ENCODE results near the gene CEACAM19. TPM values are rescaled to one million over a fixed set of nuclear protein-coding genes. Genes with fewer than 3 reads are reported as not detected.

CEACAM19 gene
- total RNA-seq, 6 experiments from 2014 or later, result 1.8 to 2.5 (median 2.1) TPM

DNA sequence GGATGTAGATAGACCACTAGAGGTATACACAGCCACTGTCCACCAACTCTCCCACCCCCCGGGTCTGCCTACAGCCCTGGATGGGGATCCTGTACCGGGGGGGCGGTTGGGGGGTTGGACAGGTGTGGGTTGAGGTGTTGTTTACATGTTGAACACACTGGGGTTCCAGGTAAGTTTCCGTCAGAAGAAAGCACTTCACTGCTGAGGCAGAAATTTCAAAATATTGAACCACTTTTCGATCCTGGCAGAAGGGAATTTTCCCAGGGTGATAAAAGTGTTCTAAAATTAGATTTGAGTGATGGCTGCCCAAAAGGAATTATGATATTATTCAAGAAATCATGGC, 21.1 kb downstream of the CEACAM19 start:
- Mint-ChIP-seq H3K36me3 (ENCODE audit: low read depth) (no peaks in the 10 kb centered on the region), H3K4me1 (ENCODE audit: low read depth) (peaks cover 23% of the 10 kb centered on the region), H3K27me3 (ENCODE audit: insufficient read depth) (no peaks in the 10 kb centered on the region; the same call in 1 of the 2 replicates), H3K9me3 (no peaks in the 10 kb centered on the region), H3K4me3 (no peak overlapping the region), H3K27ac (peak overlapping the region; percentile 89; the same call in 1 of the 2 replicates)
- no peak for DNase-seq
- TF ChIP-seq, protein P1, sequence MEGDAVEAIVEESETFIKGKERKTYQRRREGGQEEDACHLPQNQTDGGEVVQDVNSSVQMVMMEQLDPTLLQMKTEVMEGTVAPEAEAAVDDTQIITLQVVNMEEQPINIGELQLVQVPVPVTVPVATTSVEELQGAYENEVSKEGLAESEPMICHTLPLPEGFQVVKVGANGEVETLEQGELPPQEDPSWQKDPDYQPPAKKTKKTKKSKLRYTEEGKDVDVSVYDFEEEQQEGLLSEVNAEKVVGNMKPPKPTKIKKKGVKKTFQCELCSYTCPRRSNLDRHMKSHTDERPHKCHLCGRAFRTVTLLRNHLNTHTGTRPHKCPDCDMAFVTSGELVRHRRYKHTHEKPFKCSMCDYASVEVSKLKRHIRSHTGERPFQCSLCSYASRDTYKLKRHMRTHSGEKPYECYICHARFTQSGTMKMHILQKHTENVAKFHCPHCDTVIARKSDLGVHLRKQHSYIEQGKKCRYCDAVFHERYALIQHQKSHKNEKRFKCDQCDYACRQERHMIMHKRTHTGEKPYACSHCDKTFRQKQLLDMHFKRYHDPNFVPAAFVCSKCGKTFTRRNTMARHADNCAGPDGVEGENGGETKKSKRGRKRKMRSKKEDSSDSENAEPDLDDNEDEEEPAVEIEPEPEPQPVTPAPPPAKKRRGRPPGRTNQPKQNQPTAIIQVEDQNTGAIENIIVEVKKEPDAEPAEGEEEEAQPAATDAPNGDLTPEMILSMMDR (IDR thresholded peaks at IDR 0.05), result no peak

DNA sequence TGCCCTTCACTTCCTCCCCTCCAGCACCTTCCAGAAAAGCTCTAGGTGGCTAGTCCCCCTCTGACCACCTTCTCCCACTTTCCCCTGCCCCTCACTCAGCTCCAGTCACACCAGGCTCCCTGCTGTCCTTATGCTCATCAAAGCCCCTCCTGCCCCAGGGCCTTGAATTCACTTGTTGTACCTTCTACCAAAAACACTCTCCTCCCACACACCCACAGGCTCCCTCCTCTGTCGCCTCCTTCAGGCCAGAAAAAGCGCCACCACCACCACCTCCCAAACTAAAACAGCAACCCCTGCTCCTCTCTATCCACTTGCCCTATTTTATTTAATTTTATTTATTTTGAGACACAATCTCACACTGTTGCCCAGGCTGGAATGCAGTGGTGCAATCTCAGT, 22.9 kb downstream of the CEACAM19 start:
- Mint-ChIP-seq H3K36me3 (ENCODE audit: low read depth) (no peaks in the 10 kb centered on the region), H3K4me3 (no peak overlapping the region), H3K9me3 (no peaks in the 10 kb centered on the region), H3K4me1 (ENCODE audit: low read depth) (peaks cover 19% of the 10 kb centered on the region), H3K27ac (no peak overlapping the region), H3K27me3 (ENCODE audit: insufficient read depth) (no peaks in the 10 kb centered on the region; the same call in 1 of the 2 replicates)
- DNase-seq, result no peak
- TF ChIP-seq, protein P1 (IDR thresholded peaks at IDR 0.05), result peak; percentile 65

DNA sequence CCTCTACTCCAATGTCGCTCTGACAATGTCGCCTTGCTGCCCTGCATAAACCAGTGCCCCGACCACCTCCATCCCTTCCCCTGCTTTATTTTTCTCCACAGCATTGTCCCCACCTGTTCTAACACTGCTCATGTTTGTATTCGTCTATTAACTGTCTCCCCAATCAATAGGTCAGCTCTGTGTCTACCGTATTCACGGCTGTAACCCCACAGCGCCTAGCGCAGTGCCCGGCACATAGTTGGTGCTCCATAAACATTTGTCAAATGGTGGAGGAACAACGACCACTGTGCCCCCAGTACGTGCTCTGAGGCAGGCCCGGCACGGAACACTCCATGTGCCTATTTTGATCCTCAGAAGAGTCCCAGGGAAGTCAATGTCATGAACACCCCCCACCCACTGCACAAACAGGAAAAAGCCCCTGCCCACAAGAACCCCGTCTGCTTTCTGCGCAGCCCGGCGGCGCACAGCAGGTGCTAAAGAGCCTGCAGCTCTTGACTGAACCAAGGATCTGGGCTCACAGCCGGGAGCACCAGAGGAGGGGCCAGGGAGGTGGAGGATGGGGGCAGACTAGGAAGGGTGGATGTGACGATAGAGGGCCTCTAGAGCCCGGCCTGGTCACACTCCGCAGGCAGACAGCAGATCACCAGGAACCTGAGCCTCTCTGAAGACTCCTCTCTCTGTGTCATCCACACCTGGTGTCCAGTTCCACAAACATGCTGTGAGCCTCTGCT, 25.8 kb downstream of the CEACAM19 start:
- Mint-ChIP-seq H3K4me3 (no peak overlapping the region), H3K36me3 (ENCODE audit: low read depth) (no peaks in the 10 kb centered on the region), H3K27ac (no peak overlapping the region), H3K9me3 (no peaks in the 10 kb centered on the region), H3K27me3 (ENCODE audit: insufficient read depth) (no peaks in the 10 kb centered on the region; the same call in 1 of the 2 replicates), H3K4me1 (ENCODE audit: low read depth) (peaks cover 9% of the 10 kb centered on the region)
- no peak for DNase-seq
- TF ChIP-seq, protein P1 (IDR thresholded peaks at IDR 0.05), result no peak

DNA sequence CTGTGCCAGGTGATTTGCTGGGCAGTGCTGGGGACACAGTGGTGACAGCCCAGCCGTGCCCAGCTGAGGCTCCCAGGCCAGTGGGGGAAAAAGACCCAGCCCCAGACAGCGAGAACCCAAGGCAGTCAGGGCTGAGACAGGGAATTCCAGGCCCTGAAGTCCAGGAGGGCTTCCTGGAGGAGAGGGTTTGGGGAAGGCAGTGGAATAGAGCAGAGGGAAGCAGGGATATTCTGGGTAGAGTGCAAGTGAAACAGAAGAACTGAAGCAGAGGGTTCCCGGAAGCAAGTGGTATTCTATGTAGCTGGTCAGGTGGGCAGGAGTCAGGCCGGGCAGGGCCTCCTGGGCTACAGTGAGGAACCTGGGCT, 26.4 kb downstream of the CEACAM19 start:
- Mint-ChIP-seq H3K27ac (no peak overlapping the region), H3K4me1 (ENCODE audit: low read depth) (peaks cover 4% of the 10 kb centered on the region), H3K27me3 (ENCODE audit: insufficient read depth) (no peaks in the 10 kb centered on the region; the same call in 1 of the 2 replicates), H3K36me3 (ENCODE audit: low read depth) (no peaks in the 10 kb centered on the region), H3K4me3 (no peak overlapping the region), H3K9me3 (no peaks in the 10 kb centered on the region)
- DNase-seq, result no peak
- TF ChIP-seq, protein P1 (IDR thresholded peaks at IDR 0.05), result no peak

DNA sequence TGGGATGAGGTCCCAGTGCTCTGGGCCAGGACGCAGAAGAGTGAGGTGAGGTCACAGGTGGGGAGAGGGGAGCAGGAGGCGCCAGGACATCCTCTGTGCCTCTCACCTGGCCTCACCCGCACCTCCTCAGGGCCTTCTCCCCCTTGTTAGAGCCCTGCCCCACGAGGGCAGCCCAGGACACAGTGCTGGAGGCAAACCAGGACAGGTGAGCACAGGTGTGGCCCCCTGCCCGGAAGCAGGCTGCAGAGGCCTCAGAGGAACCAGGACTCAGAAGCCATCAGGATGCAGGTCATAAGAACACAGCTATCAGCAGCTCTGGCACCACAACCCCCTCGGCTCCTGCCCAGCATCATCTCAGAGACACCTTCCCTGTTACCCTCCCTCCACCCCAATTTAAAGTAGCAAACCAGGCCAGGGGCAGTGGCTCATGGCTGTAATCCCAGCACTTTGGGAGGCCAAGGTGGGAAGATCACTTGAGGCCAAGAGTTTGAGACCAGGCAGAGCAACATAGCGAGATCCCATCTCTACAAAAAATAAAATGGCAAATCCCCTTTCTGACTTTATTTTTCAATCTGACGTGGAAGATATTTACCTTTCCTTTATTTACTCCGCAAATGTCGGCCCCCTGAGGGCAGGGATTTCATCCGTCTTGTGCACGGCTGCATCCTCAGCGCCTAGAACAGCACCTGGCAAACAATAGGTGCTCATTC, 27.4 kb downstream of the CEACAM19 start, which contains the start of gene CEACAM16:
TSS of gene CEACAM16 (plus strand) at position 660 of the 710 bp plus-strand sequence. CDS start 2,306 bp downstream, outside the sequence.
- Mint-ChIP-seq H3K9me3 (no peaks in the 10 kb centered on the region), H3K4me3 (no peak within 1 kb of the TSS), H3K27me3 (ENCODE audit: insufficient read depth) (no peaks in the 10 kb centered on the region; the same call in 1 of the 2 replicates), H3K27ac (no peak within 1 kb of the TSS), H3K36me3 (ENCODE audit: low read depth) (no peaks in the 10 kb centered on the region), H3K4me1 (ENCODE audit: low read depth) (no peaks in the 10 kb centered on the region)
- TF ChIP-seq, protein P1 (IDR thresholded peaks at IDR 0.05), result no peak
- DNase-seq, result no peak
